A204.1 (cell line): ENCODE results near the gene ACSS1.

Experiments
- FAIRE-seq: peaks from 2 replicates; lab custom pipeline; 2012; peaks lifted over from hg19 to GRCh38; lab: Jason Lieb, UNC

ACSS1 gene

DNA sequence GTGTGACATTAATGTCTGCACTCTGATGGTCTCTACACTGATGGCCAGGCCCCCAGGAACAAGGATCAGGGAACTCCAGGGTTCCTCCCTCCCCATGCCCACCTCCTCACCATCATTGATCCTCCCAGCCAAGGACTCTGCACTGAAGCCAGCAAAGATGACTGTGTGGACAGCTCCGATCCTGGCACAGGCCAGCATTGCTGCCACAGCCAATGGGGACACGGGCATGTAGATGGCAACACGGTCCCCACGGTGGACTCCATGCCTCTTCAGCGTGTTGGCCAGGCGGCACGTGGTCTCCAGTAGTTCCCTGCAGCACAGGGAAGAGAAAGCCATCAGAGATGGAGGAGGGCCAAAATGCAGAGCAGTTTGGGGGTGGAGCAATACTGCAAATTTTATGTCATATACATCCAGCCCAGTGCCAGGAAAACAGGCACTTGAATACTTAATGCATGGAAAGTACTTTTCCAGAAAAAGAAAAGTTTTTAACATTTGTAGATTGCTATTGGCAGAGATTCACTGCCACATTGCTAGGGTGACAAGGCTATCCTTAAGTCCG lies 27.2 kb downstream of the ACSS1 start:
- FAIRE-seq: no peak

DNA sequence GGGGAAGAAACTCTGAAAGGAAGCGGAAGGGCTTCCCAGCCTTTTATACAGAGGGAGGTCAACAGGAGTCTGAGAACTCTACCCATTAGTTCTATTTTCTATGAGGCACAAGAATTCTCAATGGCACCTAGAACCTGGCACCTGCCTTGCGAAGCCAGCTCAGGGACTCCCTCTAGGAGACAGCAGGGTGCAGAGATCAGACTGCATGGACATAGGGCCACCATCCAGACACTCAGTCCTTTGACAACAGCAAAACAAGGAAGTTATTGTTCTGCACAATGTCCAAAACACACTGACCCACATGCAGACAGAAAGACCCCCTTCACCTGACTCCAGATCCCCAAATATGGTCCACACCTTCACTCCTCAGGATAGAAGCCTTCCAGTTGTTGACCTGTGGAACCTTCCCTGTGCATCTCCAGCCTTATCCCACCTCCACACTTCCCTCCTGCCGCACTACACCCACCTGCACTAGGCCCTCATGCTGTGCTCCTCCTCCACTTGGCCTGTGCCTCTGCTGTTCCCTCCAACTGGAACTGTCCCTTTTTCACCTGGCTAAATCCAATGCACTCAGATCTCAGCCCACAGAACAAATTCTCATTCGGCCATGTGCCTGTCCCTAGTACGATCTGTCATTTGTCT lies 27.8 kb downstream of the ACSS1 start:
- FAIRE-seq: no peak

DNA sequence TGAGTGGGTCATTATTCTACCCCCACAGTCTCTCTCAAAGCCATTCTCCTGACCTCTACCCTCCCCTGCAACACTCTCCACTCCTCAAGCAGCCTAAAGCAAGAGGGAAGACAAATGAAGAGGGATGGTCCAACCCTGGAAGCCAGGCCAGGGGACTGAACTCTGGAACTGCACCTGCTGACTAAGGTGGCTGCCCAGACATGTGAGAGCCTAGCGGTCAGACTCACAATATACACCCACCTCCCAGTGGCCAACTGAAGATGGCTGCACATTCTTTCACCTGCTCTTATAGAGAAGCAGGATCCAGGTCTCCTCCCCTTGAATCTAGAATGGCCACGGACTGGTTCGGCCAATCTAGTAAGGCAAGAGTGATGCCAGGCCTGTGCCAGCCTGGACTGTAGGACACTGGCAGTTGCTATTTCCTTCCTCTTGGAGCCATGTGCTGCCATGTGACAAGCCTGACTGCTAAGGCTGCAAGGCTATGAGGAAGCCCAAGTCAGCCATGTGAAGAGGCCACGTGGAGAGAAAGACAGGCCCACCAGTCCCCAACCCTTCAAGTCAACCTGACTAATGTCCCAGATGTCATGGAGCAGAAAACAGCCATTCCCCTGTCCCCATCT lies 31.8 kb downstream of the ACSS1 start:
- no peak for FAIRE-seq

DNA sequence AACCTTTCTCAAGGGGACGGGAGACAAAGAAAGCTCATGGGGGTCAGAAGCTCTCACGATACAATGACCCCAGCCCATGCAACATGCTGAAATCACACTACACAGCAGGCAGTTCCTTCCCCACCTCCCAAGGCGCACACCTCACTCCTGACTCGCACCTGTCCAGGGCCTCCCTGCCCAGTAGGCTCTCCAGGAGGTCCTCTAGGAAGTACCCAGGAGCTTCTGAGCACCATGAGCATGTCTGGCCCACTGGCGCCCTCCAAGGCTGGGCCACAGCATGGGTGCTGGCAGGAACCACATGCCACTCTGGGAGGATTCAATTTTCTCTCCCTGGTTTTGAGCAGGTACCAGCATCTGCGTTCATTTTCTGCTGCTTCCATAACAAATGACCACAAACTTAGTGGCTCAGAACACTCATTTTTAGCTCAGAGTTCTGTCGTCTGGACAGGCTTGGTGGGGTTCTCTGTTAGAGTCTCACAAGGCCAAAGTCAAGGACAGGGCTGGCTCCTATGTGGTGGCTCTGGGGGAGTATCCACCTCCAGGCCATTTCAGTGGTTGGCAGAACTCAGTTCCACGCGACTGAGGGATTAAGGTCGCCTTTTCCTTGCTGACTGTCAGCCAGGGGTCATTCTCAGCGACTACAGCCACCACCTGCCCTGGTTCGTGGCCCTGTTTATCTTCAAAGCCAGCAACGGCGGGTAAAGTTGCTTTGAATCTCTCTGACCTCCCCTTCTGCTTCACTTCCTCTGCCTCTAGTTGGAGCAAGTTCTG lies 32.7 kb downstream of the ACSS1 start:
- FAIRE-seq: no peak

DNA sequence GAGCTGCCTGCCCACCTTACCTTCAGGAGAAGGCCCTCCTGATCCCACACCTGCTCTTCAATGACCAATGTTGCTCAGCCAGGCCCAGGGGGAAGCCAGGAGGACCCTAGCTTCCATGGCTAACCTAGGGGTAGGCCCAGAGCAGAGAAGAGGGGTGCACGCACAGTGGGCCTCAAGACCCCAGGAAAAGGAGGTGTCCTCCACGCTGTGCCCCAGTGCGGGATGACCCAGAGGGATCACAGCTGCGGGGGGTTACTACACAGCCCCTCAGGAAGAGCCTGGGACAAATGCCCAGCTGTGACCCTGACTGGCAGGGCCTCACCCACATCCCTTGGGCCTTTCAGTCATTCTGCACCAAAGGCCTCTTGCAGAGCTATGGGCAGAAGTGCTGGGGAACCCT lies 33.8 kb downstream of the ACSS1 start:
- no peak for FAIRE-seq

DNA sequence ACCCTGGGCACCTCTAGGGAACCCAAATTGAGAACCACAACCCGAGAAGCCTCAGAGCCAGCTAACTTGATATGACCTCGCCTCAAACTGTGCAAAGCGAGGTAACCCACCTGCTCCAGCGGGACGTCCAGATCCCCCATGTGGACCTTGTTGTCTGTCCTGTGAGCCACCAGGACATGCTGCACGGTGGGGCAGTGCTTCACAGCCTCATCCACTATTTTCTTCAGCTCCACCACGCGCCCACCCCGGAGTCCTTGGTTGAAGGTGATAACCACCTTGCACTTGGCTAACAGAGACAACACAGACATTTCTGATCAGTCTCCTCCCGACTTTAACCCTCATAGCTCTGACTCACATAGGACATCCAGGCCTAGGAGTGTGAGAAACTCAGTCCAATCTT lies 34.6 kb downstream of the ACSS1 start:
- no peak for FAIRE-seq

DNA sequence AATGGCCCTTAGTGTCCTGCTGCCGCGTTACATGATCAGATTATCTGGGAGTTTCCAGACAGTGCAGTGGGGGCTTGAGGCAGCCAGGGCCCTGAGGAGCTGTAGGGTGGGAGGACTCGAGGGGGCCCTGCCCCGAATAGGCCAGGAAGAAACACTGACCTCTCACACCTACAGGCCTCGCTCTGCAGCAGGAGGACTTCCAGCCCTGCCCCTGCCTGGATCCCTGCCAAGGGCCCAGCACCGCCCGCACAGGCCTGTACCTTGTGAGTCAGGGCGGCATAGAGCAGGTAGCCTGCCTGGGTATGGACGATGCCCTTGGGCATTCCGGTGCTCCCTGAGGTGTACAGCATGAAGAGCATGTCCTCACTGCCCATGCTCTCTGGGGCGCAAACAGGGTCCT lies 35.3 kb downstream of the ACSS1 start:
- FAIRE-seq: no peak

DNA sequence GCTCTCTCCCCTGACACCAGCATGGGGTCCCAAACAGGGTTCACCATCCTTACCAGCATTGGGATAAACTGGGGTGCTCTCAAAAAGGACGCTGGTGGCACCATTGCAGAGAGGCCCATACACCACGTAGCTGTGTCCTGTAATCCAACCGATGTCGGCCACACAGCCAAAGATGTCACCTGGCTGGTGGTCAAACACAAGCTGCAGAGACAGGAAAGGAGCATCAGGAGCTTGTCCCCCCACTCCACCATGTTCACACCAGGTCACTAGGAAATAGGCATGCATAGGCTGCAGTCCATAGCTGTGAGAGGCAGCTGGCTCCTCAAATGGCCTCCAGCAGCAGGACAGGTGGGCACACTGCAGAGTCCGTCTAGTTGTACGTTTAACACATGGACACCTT lies 36.6 kb downstream of the ACSS1 start:
- no peak for FAIRE-seq

DNA sequence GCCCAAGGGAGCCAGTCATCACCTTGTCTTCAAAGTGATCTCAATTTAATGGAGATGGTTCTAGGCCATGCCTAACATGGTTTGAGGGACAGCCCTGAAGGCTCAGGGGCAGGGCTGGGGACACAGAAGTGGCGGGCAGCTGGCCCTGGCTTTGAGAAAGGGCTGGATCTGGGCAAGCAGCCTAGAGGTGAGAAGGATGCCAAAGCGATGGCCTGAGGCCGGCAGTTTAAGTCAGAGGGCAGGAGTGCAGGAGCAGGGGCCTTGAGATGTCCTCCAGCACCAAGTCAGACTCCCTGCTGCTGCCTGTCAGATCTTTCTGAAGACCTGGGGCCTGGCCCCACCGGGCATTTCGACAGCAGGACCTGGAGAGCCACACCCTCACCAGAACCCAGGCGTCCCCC lies 37.0 kb downstream of the ACSS1 start:
- no peak for FAIRE-seq

DNA sequence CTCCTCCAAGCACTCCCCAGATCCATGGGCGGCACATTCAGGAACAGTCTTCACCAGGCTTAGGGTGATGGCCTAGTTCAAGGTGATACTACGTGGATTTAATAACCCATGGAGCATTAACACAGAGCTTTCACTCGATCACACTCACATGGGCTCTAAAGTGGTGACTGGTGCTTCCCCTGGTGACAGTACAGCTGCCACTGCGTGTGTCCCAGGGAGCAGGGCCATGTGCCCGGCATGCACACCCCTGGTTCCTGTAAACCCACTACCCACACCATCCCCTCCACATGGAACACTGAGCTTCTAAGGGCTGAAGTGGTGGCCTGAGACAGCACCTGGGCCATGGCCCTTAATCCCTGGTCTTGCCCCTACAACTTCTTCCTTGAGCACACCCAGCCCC lies 37.6 kb downstream of the ACSS1 start:
- no peak for FAIRE-seq

DNA sequence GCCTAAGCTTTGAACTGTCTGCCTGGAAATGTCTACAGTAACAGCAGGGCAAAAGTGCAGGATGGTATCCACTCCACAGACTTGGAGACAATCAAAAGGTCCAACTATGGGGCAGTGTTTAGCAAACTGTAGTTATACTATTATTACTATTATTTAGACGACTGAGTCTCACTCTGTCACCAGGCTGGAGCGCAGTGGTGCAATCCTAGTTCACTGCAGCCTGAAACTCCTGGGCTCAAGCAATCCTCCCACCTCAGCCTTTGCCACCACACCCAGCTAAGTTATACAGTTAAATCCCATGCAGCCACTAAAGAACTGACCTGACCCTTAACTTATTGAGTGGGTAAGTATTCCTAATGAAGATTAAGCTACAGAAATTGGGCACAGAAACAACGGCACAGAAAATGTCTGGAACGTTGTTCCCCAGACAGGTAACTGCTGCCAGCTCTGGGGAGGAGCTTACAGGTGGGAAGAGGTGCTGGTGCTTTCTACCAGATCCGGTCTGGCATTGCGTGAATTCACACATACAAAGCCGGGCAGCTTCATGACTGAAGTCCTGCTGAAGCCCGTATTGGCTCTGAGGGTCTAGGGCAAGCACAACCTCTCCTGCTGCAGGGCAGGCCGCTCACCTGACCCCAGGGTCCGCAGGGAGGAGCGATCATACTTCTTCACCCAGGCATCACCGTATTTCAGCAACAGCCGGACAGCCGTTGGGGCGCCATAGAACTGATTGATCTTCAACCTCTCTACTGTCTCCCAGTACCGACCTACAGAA lies 38.4 kb downstream of the ACSS1 start:
- no peak for FAIRE-seq

DNA sequence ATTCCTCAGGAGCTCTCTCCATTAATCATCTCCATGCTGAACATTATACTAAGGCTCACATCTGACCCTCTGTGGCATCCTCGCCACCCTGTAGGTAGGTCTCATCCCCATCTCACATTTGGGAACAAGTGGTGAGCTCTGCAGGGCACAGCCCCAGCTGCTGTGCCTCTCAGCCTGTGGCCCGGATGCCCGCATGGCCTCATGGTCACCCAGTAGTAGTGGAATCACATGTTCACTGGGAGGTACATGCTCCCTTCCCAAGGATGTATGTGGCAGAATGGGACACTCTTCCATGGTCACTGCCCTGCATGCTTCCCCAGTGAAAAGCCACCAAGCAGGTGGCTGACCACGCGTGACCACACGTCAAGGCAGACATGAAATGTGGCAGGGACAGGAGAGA lies 39.1 kb downstream of the ACSS1 start:
- FAIRE-seq: no peak

DNA sequence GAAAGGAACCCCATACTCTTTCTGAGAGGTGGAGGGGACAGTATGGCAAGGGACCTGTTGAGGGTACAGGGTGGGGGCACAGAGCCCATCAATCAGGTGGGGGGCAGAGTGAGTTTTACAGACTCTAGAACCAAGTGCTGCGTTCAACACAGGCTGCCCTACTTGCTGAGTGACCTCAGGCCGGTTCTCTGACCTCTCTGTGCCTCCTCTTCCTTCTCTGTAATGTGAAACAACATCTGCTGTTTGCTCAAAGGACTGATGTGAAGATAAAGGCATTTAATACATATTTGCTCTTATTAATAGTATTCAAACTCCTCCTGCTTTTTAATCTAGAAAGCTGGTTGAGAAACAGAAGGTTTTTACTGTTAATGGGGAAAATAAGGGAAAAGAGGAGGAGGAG lies 39.5 kb downstream of the ACSS1 start:
- FAIRE-seq: no peak

DNA sequence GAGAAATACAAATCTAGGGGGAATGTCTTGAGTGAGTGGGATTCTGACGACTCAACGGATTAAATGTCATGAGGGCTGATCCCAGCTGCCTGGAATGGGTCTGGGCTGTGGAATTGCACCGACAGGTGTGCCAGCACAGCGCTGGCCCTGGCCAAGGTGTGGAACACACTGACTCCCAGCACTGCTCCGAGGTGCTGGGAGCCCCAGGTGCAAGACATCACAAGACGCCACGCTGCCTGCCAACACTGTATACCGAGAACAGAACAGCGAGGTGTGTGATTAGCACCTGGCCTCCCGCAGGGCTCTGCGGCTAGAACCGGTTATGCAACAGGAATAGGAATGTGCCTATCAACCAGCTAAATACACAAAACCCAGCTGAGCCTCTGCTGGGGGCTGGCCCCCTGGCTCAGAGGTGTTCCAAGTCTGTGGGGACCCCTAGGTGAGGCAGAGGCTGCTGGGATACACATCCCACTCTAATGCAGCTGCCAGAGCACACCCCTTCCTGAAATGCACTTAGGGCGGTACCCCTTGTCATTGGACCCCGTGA lies 40.6 kb downstream of the ACSS1 start:
- no peak for FAIRE-seq

DNA sequence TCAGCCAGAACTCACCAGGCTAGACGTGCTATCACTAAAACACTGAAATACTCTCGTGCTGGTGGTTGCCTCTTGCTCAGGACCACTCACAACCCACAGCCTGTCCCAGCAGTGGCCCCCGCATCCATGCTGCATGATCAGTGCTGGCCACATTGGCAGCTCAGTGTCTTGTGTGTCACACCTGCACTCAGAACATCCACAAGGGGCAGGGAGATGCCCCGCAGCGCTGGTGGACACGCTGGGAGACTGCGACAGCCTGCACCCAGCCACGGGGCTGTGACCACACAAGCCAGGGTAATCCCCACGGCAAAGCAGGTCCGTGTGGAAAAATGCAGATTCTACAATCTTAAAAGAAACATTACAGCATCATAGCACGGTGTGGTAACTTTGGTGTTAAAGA lies 41.5 kb downstream of the ACSS1 start:
- FAIRE-seq: no peak

DNA sequence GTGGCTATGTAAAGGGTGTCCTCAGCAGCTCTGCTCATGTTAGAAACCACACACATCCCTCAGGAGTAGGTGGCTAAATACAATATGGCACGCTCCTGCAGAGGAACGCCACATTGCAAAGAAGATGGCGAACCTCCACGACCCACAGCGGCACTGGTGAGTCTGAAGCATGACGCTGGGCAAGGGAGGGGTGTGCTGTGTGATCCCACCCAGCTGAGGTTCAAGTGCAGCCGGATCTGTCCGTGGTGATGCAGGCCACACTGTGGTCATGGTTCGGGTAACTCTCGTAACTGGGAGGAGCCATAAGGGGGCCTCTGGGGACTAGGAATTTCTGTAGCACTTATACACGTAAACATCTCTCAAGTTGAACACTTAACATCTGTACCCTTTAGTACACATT lies 42.0 kb downstream of the ACSS1 start:
- no peak for FAIRE-seq

DNA sequence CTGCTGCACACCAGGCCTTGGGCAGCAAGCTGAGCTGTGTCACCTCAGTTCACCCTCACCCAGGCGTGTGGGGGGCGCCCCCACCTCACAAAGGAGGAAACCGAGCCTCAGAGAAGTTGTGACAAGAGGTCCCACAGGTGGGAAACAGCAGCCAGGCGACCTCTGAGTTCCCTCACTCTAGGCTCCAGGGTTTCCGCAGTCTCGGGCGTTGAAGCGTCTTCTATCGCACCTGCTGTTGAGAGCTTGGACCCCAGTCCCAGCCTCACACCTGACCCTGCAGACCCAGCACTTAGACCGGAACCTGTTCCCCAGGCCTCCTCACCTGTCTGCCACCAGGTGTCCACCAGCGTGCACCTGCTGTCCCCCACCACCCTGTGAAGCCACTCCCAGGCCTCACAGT lies 43.1 kb downstream of the ACSS1 start:
- no peak for FAIRE-seq

DNA sequence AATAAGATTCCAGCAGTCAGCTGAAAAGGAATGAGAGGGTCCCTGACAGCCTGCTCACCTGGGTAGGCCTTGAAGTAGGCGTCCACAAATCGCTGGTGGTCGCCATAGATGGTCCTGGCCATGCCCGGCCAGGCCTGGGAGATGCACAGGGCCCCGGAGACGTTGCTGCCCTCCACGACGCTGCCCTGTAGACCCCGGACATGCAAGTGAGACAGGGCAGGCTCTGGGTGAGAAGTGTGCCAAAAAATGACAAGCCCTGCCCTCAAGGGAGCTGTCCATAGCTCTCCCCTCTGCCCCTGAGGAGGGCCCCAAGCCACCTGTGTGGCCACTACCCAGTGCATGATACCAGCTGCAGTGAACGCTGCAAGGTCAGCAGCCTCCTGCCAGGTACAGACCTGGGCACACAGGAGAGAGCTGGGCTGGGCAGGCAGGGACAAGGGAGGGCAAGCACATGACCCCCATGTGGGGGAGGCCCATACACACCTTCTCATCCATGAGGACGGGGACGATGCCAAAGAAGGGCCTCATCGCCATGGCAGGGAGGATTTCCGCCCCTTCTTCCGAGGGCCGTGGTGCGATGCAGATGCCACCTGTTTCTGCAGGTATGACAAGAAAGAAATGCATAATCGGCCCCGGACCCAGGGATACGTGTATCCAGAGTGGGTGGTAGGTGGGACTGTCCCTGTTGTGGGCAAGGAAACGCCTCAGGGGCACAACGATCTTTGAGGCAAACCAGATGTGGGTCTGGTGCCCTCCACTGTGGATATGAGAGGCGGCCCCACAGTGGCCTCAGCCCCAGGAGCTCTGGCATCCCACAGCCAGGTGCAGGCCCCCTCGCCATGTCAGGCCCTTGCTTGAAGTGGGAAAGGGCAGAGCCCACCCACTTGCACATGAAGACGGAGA lies 44.2 kb downstream of the ACSS1 start:
- no peak for FAIRE-seq

DNA sequence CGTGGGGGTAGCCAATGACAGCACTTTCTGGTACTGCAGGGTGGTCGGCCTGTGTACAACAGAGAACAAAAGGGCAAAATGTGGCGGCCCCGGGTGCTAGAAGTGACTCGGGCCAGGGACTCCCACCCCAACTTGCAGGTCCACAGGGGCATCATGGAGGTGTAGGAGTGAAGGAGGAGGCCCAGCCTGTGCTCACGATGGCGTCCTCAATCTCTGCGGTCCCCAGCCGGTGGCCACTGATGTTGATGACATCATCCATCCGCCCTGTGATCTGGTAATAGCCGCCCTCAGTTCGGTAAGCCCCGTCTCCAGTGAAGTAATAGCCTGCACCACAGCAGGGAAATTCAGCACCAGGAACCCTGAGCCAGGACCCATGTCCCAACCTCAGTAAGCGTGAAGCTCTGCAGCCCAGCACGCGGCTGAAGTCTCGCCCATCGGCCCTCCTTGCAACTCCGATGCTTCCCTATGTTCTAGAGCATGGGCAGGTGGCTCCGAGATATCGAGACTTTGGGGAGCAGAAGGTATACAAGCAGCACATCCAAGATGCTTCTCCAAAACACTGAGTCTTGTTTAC lies 45.2 kb downstream of the ACSS1 start:
- FAIRE-seq: no peak

DNA sequence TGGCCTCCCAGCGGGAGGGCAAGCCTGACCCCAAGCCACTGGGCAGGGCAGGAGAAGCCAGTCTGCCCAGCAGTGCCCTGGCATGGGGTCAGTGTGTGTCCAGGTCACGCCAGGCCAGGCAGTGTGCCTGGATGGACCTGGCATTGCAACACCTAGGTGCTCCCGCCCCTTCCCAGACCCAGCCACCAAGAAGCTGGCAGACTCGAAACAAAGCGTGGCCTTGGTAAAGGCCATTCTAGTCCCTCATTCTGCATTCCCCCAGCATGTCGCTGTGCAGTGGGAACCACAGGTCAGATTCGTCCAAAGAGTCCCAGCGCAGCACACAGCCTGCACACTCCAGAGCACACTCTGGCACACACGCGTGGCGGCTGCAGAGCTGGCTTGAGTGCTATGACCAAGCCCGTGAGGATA lies 46.1 kb downstream of the ACSS1 start:
- no peak for FAIRE-seq

DNA sequence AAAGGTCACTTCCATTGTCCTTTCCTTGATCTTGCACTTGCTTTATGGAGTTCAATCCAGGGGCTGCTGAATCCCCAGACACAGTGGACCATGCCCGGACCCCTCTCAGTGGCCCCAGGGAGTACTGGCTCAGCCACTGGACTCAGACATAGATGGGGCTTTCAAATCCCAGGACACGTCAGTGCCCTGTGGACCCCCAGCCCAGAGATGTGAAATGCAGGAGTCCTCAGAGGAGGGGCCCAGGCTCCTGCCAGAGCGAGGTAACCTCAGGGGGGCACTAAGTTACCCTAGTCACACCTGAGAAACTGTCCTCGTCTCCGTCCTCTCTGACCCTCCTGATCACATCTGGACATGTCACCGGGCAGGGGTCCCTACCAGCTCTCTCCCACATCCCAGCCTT lies 46.7 kb downstream of the ACSS1 start:
- no peak for FAIRE-seq
